Epidermal melanocyte (primary cell): ENCODE data around the gene DDHD1.
A peak's percentile ranks its signal among the peaks of the same experiment; 100 is the strongest.
"Not testable (repeated sequence)": the region's sequence is repeated elsewhere in the genome, so short reads cannot be mapped to it uniquely, and the experiment has no call there.

Experiments
- DNase-seq: peaks from one replicate; pipeline ENCODE4 v3.0.0; 2011; ENCODE audit warnings: low spot score; ENCODE audit not compliant: insufficient read length

Gene DDHD1

GRCh38 chr14:53152184-53152886, 788 bp downstream of the DDHD1 start:
- DNase-seq, result no peak

GRCh38 chr14:53151523-53152183, 1.5 kb downstream of the DDHD1 start:
- DNase-seq, result peak; percentile 58

DNA sequence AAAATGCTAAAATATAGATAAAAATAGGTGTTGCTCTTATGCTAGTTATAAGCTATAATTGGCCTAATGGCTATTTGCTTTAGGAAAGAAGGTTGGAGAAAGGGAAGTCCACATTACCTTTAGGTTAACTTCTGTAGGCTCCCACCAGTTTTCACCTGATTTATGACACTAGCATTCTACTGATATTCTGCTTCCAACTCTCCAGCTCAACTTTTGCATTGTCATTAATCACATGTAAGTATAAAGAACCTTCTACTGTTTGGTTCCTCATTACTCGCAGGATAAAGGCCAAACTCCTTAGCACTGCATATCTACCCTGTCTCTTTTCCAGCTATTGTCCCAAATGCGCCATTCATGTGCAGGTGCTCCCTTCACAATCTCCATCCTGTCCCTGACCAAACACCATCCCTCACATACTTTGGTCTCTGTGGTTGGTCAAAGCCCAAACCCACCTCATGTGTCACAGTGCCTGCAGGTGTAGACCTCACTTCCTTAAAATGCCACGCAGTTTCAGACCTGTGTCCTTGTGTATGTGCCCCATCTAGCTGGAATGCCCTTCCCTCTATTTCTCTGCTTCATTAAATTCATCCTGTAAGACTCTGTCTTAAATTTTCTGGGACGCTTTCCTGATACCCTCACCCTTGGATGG, 3.3 kb downstream of the DDHD1 start:
- DNase-seq, result no peak

GRCh38 chr14:53148671-53149070, 4.5 kb downstream of the DDHD1 start:
- DNase-seq, result no peak

DNA sequence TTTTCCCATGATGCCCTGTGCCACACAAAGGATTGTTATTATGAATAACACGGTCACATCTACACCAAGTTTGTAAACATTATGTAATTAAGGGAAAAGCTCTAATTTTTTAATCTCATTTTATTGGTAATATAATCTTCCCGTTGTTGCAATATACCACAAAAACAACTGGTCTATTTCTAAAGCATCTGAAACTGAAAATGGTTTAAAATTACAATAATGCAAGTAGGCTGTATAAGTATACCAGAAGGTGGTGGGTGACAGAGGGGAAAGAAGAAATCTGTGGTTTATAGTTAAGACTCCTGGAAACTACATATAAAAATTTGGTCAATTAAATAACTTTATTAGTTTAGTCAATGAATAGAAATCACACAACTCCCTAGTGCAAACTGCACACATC, 5.2 kb downstream of the DDHD1 start:
- DNase-seq, result no peak

- DNase-seq, result no peak
Measured at GRCh38 chr14:53147208-53147607, 5.9 kb downstream of the DDHD1 start.

- DNase-seq, result no peak
Measured at GRCh38 chr14:53146739-53147138, 6.4 kb downstream of the DDHD1 start.

- DNase-seq, result no peak
Measured at GRCh38 chr14:53144244-53144643, 8.9 kb downstream of the DDHD1 start.

GRCh38 chr14:53140585-53140984, 12.5 kb downstream of the DDHD1 start:
- no peak for DNase-seq

DNA sequence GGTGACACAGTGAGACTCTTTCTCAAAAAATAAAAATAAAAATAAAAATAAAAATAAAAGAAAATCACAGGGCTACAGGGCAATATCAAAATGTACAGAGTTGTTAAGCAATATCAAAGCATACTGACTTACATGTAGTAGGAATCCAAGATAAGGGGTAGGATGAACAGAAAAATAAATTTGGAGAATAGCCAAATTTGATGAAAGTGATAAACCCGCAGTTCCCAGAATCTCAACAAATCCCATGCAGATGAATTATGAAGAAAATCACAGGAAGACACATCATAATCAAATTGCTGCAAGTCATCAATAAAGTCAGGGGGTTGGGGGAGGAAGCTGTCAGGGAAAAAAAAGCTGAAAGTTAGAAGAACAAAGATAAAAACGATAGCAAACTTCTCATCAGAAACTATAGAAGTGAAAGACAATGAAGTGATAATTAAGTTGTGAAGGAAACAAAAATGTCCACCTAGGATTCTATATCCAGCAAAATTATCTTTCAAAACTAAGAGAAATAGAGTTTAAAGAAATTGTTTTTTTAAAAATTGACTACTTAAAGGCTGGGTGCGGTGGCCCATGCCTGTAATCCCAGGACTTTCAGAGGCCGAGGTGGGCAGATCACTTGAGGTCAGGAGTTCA, 15.4 kb downstream of the DDHD1 start:
- no peak for DNase-seq

DNA sequence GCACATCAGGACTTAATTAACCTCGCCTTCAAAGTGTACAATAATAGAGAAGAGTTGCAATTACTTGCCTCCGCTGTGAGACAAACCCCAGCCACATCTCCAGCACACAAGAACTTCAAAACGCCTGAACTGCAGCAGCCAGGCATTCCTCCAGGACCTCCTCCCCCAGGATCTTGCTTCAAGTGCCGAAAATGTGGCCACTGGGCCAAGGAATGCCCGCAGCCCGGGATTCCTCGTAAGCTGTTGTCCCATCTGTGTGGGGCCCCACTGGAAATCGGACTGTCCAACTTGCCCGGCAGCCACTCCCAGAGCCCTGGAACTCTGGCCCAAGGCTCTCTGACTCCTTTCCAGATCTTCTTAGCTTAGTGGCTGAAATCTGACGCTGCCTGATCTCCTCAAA, 22.6 kb downstream of the DDHD1 start:
- not testable (repeated sequence) for DNase-seq

DNA sequence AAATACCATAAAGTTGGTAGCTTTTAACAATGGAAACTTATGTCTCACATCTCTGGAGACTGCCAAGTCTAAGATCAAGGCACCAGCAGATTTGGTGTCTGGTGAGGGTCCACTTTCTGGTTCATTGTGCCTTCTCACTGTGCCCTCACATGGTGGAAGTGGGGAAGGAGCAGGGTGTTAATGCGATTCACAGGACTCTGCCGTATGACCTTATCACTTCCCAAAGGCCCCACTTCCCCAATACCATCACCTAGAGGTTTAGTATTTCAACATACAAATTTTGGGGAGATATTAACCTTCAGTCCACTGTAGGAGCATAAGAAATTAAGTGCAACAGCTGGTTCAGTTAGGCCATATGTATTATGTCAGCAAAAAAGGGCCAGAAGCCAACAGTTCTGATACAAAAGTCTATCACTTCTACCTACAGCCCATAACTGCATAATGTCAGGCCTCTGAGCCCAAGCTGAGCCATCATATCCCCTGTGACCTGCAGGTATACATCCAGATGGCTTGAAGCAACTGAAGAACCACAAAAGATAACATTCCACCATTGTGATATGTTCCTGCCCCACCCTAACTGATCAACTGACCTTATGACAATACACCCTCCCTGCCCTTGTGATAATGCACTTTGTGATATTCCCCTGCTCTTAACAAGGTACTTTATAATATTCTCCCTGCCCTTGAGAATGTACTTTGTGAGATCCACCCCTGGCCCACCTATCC, 24.7 kb downstream of the DDHD1 start:
- no peak for DNase-seq

DNA sequence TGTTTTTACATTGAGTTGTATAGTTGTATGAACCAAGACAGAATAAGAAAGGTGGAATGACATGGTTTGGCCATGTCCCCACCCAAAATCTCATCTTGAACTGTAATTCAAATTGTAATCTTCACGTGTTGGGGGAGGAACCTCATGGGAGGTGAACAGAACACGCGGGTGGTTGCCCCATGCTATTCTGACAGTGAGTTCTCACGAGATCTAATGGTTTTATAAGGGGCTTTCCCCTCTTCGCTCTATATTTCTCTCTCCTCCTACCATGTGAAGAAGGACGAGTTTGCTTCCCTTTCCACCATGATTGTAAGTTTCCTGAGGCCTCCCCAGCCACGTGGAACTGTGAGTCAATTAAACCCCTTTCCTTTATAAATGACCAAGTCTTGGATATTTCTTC, 25.3 kb downstream of the DDHD1 start:
- no peak for DNase-seq

GRCh38 chr14:53127151-53127550, 26.0 kb downstream of the DDHD1 start:
- no peak for DNase-seq

GRCh38 chr14:53126731-53127130, 26.4 kb downstream of the DDHD1 start:
- DNase-seq, result no peak

DNA sequence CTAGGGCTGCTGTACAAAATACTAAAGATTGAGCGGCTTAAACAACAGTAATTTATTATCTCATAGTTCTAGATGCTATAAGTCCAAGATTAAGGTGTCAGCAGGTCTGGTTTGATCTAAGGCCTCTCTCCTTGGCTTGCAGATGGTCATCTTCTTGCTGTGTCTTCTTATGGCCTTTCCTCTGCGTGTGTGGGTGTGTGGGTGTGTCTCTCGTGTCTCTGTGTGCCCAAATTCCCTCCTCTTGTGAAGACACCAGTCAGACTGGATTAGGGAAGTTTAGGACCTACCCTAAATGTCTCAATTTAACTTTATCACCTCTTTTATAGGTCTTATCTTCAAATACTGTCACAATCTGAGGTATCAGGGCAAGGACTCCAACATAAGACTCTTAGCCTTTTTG, 28.3 kb downstream of the DDHD1 start:
- no peak for DNase-seq

DNA sequence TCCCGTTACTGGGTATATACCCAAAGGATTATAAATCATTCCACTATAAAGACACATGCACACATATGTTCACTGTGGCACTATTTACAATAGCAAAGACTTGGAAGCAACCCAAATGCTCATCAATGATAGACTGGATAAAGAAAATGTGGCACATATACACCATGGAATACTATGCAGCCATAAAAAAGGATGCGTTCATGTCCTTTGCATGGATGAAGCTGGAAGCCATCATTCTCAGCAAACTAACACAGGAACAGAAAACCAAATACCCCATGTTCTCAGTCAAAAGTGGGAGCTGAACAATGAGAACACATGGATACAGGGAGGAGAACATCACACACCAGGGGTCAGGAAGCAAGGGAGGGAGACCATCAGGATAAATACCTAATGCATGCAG, 31.7 kb downstream of the DDHD1 start:
- DNase-seq, result not testable (repeated sequence)

DNA sequence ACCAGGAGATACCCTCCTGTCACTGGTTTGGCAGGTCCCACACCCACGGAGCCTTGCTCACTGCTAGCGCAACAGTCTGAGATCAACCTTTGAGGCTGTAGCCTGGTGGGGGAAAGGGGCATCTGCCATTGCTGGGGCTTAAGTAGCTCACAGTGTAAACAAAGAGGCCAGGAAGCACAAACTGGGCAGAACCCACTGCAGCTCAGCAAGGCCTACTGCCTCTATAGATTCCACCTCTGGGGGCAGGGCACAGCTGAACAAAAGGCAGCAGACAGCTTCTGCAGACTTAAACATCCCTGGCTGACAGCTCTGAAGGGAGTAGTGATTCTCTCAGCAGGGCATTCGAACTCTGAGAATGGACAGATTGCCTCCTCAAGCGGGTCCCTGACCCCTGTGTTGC, 35.6 kb downstream of the DDHD1 start:
- DNase-seq, result not testable (repeated sequence)

GRCh38 chr14:53113989-53114388, 39.1 kb downstream of the DDHD1 start:
- DNase-seq, result no peak

DNA sequence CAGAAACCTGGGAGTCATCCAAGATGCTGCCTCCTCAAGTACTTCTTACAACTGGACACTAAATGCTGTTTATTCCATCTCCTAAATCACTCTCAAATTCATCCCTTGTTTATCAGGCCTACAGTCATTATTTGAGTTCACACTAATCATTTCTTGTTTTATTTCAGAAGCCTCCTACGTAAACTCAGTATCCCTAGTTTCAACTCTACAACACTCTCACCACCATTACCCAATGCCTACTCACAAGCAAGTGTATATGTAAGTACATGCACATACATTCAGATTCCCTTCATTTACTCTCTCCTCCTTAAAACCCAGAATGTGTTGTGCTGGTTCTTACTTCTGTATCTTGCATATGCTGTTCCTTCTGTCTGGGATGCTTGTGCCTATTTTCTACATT, 43.0 kb downstream of the DDHD1 start:
- no peak for DNase-seq
